Left renal cortex interstitium (tissue), 4 donors: ENCODE measurements around the gene BCL2L11. TPM values are rescaled to one million over a fixed set of nuclear protein-coding genes. Genes with fewer than 3 reads are reported as not detected.

Experiments used
- DNase-seq, 4 donors: peaks; one replicate each; pipeline ENCODE4 v3.0.0-alpha.2; 2013; ENCODE audit warnings: low read depth in 4 of 4, low spot score in 2 of 4, missing footprints in 1 of 4
- polyA plus RNA-seq, 4 donors: library from polyadenylated mRNA; unstranded; fragments of 120-200 nt; gene quantifications; one replicate each; pipeline ENCODE4 v1.2.1, GENCODE V29; 2013; ENCODE audit not compliant: insufficient read length in 4 of 4

Gene BCL2L11
- polyA plus RNA-seq, 4 donors: 15.4 to 20.8 (median 18.1) TPM

GRCh38 chr2:111140815-111141214 lies 20.1 kb downstream of the BCL2L11 start:
- no peak for DNase-seq

GRCh38 chr2:111142101-111142500 lies 21.4 kb downstream of the BCL2L11 start:
- DNase-seq: no peak

- DNase-seq: no peak
Measured at GRCh38 chr2:111143107-111143842, 22.6 kb downstream of the BCL2L11 start.

GRCh38 chr2:111143843-111144198 lies 23.1 kb downstream of the BCL2L11 start:
- DNase-seq: no peak

GRCh38 chr2:111145103-111145760 lies 24.5 kb downstream of the BCL2L11 start:
- DNase-seq: no peak

GRCh38 chr2:111145951-111146350 lies 25.2 kb downstream of the BCL2L11 start:
- DNase-seq: no peak

- DNase-seq: no peak
Measured at GRCh38 chr2:111148225-111148873, 27.6 kb downstream of the BCL2L11 start.

GRCh38 chr2:111148925-111149324 lies 28.2 kb downstream of the BCL2L11 start:
- DNase-seq: no peak

GRCh38 chr2:111149882-111150455 lies 29.3 kb downstream of the BCL2L11 start:
- no peak for DNase-seq

GRCh38 chr2:111154758-111155157 lies 34.0 kb downstream of the BCL2L11 start:
- no peak for DNase-seq

GRCh38 chr2:111155610-111156009 lies 34.9 kb downstream of the BCL2L11 start:
- DNase-seq: no peak

- no peak for DNase-seq
Measured at GRCh38 chr2:111156529-111156928, 35.8 kb downstream of the BCL2L11 start.

GRCh38 chr2:111157071-111157661 lies 36.5 kb downstream of the BCL2L11 start:
- DNase-seq: no peak

- no peak for DNase-seq
Measured at GRCh38 chr2:111157798-111158197, 37.1 kb downstream of the BCL2L11 start.

- no peak for DNase-seq
Measured at GRCh38 chr2:111159641-111160040, 38.9 kb downstream of the BCL2L11 start.

- DNase-seq: no peak
Measured at GRCh38 chr2:111160758-111161157, 40.0 kb downstream of the BCL2L11 start.

GRCh38 chr2:111161971-111162370 lies 41.3 kb downstream of the BCL2L11 start:
- DNase-seq: no peak

- DNase-seq: no peak
Measured at GRCh38 chr2:111162718-111163331, 42.1 kb downstream of the BCL2L11 start.

- no peak for DNase-seq
Measured at GRCh38 chr2:111164078-111164477, 43.4 kb downstream of the BCL2L11 start.

GRCh38 chr2:111165084-111165483 lies 44.4 kb downstream of the BCL2L11 start:
- DNase-seq: no peak

- DNase-seq: no peak
Measured at GRCh38 chr2:111166115-111166514, 45.4 kb downstream of the BCL2L11 start.
